ENCODE data around the gene STPG2.

DNA sequence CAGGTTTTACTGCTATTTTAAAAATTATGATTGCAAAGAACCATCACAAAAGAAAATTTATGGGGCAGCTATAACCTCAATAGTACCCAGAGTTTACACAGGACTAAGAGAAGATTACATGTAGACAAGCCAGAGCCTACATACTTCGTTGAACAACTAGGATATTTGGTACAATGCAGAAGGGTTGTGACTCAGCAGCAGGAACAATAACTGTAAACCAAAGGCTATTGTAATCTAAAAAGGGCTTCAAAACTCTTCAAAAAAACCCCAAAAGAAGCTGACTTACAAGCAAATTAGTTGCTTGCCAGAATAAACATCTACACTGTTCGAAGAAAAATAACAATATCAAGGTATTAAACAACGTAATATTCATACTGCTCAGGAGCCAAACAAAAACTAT, 618.0 kb downstream of the STPG2 start:
- TF ChIP-seq, protein P1, sequence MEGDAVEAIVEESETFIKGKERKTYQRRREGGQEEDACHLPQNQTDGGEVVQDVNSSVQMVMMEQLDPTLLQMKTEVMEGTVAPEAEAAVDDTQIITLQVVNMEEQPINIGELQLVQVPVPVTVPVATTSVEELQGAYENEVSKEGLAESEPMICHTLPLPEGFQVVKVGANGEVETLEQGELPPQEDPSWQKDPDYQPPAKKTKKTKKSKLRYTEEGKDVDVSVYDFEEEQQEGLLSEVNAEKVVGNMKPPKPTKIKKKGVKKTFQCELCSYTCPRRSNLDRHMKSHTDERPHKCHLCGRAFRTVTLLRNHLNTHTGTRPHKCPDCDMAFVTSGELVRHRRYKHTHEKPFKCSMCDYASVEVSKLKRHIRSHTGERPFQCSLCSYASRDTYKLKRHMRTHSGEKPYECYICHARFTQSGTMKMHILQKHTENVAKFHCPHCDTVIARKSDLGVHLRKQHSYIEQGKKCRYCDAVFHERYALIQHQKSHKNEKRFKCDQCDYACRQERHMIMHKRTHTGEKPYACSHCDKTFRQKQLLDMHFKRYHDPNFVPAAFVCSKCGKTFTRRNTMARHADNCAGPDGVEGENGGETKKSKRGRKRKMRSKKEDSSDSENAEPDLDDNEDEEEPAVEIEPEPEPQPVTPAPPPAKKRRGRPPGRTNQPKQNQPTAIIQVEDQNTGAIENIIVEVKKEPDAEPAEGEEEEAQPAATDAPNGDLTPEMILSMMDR (conservative IDR thresholded peaks at IDR 0.05 in 1 of 2, IDR thresholded peaks at IDR 0.05 in 1 of 2; ENCODE audit: extremely low read depth in 1 of 2, insufficient read depth in 1 of 2, low read depth in 1 of 2, low read length in 2 of 2) = no peak
- no peak for TF ChIP-seq EZH2 (IDR thresholded peaks at IDR 0.05; ENCODE audit: borderline replicate concordance, low read length)
